WI38 (cell line): Measurements from ENCODE around the gene SRSF6.
"Not testable (repeated sequence)": the region's sequence is repeated elsewhere in the genome, so short reads cannot be mapped to it uniquely, and the experiment has no call there.

Source experiments
- H3K4me3 ChIP-seq: 2 replicates; pipeline ENCODE4 v1.5.1; 2011; ENCODE audit warnings: low read depth, mild to moderate bottlenecking, control low read depth, low read length
- TF ChIP-seq, protein P1 (sequence below): IDR thresholded peaks from 2 replicates; pipeline ENCODE4 v1.5.1; 2012; ENCODE audit warnings: low read depth, mild to moderate bottlenecking, control low read depth, low read length

Gene SRSF6

DNA sequence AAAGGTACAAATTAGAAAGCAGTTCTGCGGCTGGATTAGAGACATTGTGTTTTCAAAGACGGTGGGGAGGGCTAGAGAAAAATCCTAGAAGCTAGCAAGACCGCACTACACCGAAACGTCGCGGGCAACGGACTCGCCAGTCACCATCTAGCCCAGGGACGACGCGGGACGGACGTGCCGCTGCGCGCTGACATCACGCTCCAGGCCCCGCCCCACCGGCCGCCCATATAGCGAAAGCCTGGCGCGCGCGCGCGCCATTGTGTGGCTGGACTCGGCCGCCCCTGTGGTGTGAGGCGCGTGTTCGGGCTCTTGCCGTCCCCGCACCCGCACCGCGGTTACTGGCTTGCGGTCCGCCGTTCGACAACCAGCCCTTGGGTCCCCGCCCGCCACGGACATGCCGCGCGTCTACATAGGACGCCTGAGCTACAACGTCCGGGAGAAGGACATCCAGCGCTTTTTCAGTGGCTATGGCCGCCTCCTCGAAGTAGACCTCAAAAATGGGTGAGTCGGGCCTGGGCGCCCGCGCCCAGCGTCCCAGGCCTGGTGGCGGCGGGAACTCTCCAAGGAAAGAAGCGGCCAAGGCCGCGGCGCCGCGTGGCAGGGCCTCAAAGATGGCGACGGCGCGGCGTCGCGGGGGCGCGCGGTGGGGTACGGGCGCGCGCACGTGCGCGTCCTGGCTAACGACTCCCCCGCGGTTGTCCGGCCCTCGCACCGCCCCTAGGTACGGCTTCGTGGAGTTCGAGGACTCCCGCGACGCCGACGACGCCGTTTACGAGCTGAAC, at the start of gene SRSF6:
Gene SRSF6 (plus strand): TSS at position 257 of the 782 bp plus-strand sequence. CDS start 138 bp downstream, at position 395.
- TF ChIP-seq, protein P1, sequence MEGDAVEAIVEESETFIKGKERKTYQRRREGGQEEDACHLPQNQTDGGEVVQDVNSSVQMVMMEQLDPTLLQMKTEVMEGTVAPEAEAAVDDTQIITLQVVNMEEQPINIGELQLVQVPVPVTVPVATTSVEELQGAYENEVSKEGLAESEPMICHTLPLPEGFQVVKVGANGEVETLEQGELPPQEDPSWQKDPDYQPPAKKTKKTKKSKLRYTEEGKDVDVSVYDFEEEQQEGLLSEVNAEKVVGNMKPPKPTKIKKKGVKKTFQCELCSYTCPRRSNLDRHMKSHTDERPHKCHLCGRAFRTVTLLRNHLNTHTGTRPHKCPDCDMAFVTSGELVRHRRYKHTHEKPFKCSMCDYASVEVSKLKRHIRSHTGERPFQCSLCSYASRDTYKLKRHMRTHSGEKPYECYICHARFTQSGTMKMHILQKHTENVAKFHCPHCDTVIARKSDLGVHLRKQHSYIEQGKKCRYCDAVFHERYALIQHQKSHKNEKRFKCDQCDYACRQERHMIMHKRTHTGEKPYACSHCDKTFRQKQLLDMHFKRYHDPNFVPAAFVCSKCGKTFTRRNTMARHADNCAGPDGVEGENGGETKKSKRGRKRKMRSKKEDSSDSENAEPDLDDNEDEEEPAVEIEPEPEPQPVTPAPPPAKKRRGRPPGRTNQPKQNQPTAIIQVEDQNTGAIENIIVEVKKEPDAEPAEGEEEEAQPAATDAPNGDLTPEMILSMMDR, result no peak
- peak within 1 kb of the TSS; percentile 92 for H3K4me3 ChIP-seq

DNA sequence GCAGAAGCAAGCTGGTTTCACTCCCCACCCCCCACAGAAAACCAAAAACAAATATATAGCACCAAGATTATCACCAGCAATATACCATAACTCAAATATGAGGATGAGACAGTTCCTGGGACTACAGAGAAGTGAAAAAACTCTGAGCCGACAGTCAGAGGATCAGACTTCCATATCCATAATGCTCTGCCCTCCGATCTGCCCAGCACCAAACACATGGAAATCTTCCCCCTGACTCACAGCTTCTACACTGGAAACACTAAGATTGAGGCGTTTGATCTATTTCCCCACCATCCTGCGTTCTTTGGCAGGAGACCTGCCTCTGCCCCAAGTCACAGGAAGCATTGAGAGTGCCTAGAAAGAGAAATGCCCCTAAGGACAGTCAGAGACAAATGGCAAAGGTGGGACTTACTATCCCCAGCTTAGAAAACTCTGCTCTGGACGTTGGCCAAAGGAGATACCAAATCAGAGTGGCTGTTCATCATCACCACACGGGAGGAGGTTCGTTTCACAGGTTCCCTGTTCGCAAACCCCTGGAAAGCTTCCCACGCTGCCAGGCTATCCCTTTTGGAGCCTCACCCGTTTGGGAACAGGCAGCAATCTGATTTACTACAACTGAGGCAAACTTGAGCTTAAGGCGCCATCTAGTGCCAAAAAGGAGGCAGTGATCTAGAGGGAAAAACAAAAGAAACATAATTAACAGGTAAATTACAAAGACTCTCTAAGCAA, 48.7 kb upstream of the SRSF6 start:
- H3K4me3 ChIP-seq, result no peak overlapping the region
- TF ChIP-seq, protein P1, result peak; percentile 82

DNA sequence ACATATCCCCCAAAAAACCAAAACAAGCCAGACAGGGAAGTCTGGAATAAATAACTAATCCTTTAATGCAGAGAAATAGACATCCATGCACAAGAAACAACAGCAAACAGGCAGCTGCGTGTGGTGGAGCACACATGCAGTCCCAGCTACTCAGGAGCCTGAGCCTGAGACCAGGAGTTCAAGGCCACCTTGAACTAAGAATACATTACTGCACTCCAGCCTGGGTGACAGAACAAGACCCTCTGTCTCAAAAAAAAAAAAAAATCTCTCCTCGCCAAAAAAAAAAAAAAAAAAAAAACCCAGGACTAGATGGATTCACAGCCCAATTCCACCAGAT, 48.2 kb upstream of the SRSF6 start:
- no peak overlapping the region for H3K4me3 ChIP-seq
- TF ChIP-seq, protein P1, result no peak

DNA sequence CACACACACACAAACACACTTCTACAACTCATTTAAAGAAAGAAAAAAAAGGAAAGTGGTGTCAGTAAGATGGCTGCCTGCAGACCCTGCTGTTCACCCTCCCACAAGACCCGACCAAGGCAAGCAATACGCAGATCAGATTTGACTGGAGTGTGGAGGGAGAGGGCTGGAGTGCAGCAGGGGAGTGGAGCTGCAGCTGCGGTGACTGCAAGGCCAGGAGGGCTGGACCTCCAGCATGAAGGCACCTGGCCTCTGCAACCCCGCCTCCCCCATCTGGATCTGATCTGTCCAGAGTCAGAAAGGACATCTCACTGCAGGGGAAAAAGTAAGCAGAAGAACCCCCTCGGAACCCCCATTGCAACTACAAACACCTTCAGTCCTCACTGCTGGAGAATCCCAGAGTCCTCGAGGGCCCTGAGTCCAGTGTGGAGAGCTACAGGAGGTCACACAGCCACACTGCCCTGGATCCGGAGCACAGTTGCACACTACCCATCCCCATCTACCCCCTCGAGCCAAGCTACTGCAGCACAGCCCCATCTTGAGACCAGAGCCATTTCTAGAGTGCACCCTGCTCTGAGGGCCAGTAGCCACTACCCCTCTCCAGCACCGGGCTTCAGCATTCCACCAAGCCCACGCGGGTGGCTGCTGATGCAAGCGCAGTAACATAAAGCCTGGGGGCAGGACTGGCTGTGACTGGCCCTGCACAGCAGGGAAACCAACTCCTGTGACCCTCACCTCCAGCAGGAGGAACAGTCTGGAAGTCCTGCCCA, 41.9 kb upstream of the SRSF6 start:
- TF ChIP-seq, protein P1, result no peak
- H3K4me3 ChIP-seq, result no peak overlapping the region

DNA sequence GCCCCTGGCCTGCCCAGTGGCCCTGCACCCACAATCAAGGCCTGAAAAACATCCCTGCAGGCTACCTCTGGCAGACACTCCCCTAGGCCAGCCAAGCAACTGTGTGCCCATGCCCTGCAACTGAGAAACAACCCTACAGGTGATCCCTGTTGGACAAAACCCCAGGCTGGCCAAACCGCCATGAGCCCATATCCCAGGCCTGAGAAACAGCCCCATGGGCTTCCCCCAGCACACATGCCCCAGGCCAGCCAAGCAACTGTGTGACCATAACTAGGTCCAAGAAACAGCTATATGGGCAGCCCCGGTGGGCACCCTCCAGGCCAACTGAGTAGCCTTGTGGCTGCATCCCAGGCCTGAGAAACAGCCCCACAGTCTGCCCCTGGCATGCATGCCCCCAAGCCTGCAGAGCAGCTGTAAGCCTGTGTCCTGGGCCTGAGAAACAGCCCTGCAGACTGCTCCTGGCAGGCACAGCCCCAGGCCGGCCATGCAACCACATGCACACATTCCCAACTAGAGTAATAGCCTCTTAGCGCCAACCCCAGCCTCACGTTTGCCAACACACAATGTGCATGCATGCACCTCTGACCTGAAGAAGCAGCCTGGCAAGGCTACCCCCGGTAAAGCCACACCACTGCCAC, 41.0 kb upstream of the SRSF6 start:
- no peak overlapping the region for H3K4me3 ChIP-seq
- TF ChIP-seq, protein P1, result no peak

DNA sequence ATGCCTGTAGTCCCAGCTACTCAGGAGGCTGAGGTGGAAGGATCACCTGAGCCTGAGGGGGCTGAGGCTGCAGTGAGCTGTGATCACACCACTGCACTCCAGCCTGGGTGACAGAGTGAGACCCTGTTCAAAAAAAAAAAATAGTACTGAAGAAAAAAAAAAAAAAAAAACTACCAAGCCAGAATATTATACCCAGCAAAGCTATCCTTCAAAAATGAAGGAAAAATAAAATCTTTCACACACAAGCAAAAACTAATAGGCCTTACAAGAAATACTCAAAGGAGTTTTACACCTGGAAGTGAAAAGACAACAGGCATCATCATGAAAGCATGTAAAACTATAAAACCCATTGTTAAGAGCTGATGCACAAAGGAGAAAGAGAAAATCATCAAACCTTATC, 37.5 kb upstream of the SRSF6 start:
- no peak overlapping the region for H3K4me3 ChIP-seq
- TF ChIP-seq, protein P1, result no peak

DNA sequence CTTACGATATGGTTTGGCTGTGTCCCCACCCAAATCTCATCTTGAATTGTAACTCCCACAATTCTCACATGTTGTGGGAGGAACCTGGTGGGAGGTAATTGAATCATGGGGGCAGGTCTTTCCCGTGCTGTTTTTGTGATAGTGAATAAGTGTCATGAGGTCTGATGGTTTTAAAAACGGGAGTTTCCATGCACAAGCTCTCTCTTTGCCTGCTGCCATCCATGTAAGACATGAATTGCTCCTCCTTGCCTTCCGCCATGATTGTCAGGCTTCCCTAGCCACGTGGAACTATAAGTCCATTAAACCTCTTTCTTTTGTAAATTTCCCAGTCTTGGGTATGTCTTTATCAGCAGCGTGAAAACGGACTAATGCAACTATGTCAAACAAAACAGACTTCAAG, 36.8 kb upstream of the SRSF6 start:
- H3K4me3 ChIP-seq, result not testable (repeated sequence)
